Hepatocyte (in vitro differentiated cells): ENCODE data around the gene FBLN1. TPM values are rescaled to one million over a fixed set of nuclear protein-coding genes. Genes with fewer than 3 reads are reported as not detected.

Experiments used
- DNase-seq: peaks from one replicate; pipeline ENCODE4 v3.0.0-alpha.2; 2016; ENCODE audit warnings: low spot score
- H2AFZ ChIP-seq: fragments of 200-600 bp; sonication (generic); 2 replicates; pipeline ENCODE4 v1.6.0; 2016; ENCODE audit warnings: antibody characterized with exemption, mild to moderate bottlenecking
- H3K27ac ChIP-seq: fragments of 200-600 bp; sonication (generic); 2 replicates; pipeline ENCODE4 v1.5.1; 2016; ENCODE audit warnings: mild to moderate bottlenecking
- H3K27me3 ChIP-seq: fragments of 200-600 bp; sonication (generic); 2 replicates; pipeline ENCODE4 v1.6.1; 2016
- H3K36me3 ChIP-seq: fragments of 200-600 bp; sonication (generic); replicated peaks from 2 replicates; pipeline ENCODE4 v1.5.1; 2016; ENCODE audit warnings: low read depth; ENCODE audit not compliant: insufficient read depth
- H3K4me1 ChIP-seq: fragments of 200-600 bp; sonication (generic); 2 replicates; pipeline ENCODE4 v1.5.1; 2016; ENCODE audit warnings: mild to moderate bottlenecking, moderate library complexity; ENCODE audit not compliant: insufficient read depth
- H3K4me2 ChIP-seq: fragments of 200-600 bp; sonication (generic); 2 replicates; pipeline ENCODE4 v1.6.0; 2016
- H3K4me3 ChIP-seq: fragments of 200-600 bp; sonication (generic); 2 replicates; pipeline ENCODE4 v1.5.1; 2016; ENCODE audit warnings: mild to moderate bottlenecking
- H3K79me2 ChIP-seq: fragments of 200-600 bp; sonication (generic); 2 replicates; pipeline ENCODE4 v1.6.0; 2017; ENCODE audit warnings: mild to moderate bottlenecking
- H3K9me2 ChIP-seq: fragments of 200-600 bp; sonication (generic); replicated peaks from 2 replicates; pipeline ENCODE4 v1.6.0; 2017; ENCODE audit warnings: mild to moderate bottlenecking; ENCODE audit not compliant: insufficient read depth
- H3K9me3 ChIP-seq: fragments of 200-600 bp; sonication (generic); 2 replicates; pipeline ENCODE4 v1.5.1; 2016; ENCODE audit warnings: low read depth, mild to moderate bottlenecking
- H4K20me1 ChIP-seq: fragments of 200-600 bp; sonication (generic); 2 replicates; pipeline ENCODE4 v1.6.0; 2016; ENCODE audit warnings: mild to moderate bottlenecking; ENCODE audit not compliant: insufficient read depth, poor library complexity, severe bottlenecking
- CTCF ChIP-seq: fragments of 200-600 bp; sonication (generic); IDR thresholded peaks from 2 replicates; pipeline ENCODE4 v1.5.1; 2016; ENCODE audit warnings: antibody characterized with exemption, mild to moderate bottlenecking; ENCODE audit not compliant: poor library complexity
- EZH2 ChIP-seq: fragments of 200-600 bp; sonication (generic); IDR thresholded peaks from 2 replicates; pipeline ENCODE4 v1.6.1; 2016; ENCODE audit warnings: antibody characterized with exemption, mild to moderate bottlenecking, borderline replicate concordance
- EZH2phosphoT487 ChIP-seq: fragments of 200-600 bp; sonication (generic); IDR thresholded peaks from one replicate; pipeline ENCODE4 v1.6.1; 2018; ENCODE audit warnings: antibody characterized with exemption, mild to moderate bottlenecking, low read depth, moderate library complexity; ENCODE audit not compliant: unreplicated experiment, severe bottlenecking
- WGBS: methylation state at CpG from one replicate; pipeline ENCODE4 v1.1.6; 2016; ENCODE audit warnings: low lambda C conversion rate; ENCODE audit errors: missing lambda C conversion rate; 5-methylcytosine and 5-hydroxymethylcytosine counted together
- polyA plus RNA-seq: library from polyadenylated mRNA; unstranded; fragments of >200 nt; fragmentation: Nextera tagmentation; extraction: Ambion mirVana; gene quantifications from 2 replicates; pipeline ENCODE4 v1.2.1, GENCODE V29; 2016
- total RNA-seq: library from RNA; depleted of rRNA; stranded (reverse); fragments of >200 nt; gene quantifications from 2 replicates; pipeline ENCODE4 v1.2.3, GENCODE V29; 2014

FBLN1 gene
- total and polyA plus RNA-seq, 2 experiments from 2014 or later = 201 to 669 TPM

DNA sequence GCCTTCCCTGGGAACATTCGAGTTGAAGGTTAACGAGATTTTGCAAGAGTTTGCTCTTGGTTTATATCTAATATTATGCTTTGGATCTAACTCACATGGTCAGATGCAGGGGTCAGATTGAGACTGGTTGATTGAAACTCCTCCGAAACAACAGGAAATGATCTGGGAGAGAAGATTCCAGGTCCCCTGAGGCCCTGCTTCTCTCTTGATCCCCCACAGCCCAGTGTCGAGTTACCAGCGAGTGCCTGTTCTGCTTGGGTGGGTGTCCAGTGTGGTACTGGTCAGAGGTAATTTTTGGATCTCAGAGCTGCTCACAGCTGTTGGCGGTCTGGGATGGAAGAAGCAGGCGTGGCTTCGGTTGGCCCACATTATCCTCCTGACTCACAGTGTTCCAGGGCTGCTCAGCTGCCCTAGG lies 9.2 kb downstream of the FBLN1 start:
- H3K4me1 ChIP-seq = peaks cover 37% of the 10 kb centered on the region
- H3K9me2 ChIP-seq = no peaks in the 10 kb centered on the region
- no peak overlapping the region for H2AFZ ChIP-seq
- H3K9me3 ChIP-seq = no peaks in the 10 kb centered on the region
- H3K27ac ChIP-seq = peak overlapping the region; percentile 79
- TF ChIP-seq EZH2 (no peak), EZH2phosphoT487 (no peak), CTCF (no peak)
- no peak overlapping the region for H3K4me3 ChIP-seq
- H3K27me3 ChIP-seq = no peaks in the 10 kb centered on the region
- H3K79me2 ChIP-seq = peaks cover 97% of the 10 kb centered on the region
- no peaks in the 10 kb centered on the region for H3K36me3 ChIP-seq
- 47% methylated on average over 8 of the region's 8 CpGs for WGBS
- H4K20me1 ChIP-seq = peaks cover 9% of the 10 kb centered on the region
- no peak overlapping the region for H3K4me2 ChIP-seq
- DNase-seq = peak; percentile 57

GRCh38 chr22:45512363-45512762 lies 9.7 kb downstream of the FBLN1 start:
- H3K27ac ChIP-seq = peak overlapping the region; percentile 79
- no peaks in the 10 kb centered on the region for H3K9me3 ChIP-seq
- TF ChIP-seq EZH2 (no peak), EZH2phosphoT487 (no peak)
- H4K20me1 ChIP-seq = peaks cover 9% of the 10 kb centered on the region
- peaks cover 34% of the 10 kb centered on the region for H3K4me1 ChIP-seq
- no peak overlapping the region for H2AFZ ChIP-seq
- H3K36me3 ChIP-seq = no peaks in the 10 kb centered on the region
- 92% methylated on average over 6 of the region's 8 CpGs for WGBS
- H3K9me2 ChIP-seq = no peaks in the 10 kb centered on the region
- H3K4me3 ChIP-seq = no peak overlapping the region
- H3K4me2 ChIP-seq = no peak overlapping the region
- DNase-seq = no peak
- peaks cover 97% of the 10 kb centered on the region for H3K79me2 ChIP-seq
- H3K27me3 ChIP-seq = no peaks in the 10 kb centered on the region

DNA sequence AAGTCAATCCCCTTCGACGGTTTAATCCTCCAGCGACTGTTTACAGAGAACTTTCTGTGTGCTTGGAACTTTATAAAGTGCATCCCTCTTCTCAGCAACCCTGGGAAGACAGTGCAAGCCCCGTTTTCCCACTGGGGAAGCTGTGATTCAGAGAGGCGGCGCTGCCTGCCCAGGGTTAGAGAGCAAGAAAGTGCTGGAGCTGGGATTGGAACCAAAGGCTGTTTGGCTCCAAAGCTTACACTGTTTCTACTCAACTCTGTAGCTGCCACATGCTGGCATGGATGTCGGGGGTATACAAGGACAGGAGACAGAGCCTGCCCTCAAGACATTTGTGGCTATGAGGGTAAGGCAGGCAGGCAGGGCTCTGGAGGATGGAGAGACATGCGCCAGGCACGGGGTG lies 13.0 kb downstream of the FBLN1 start:
- TF ChIP-seq EZH2phosphoT487 (no peak), CTCF (no peak), EZH2 (no peak)
- no peaks in the 10 kb centered on the region for H3K9me3 ChIP-seq
- DNase-seq = no peak
- no peaks in the 10 kb centered on the region for H3K36me3 ChIP-seq
- H3K4me2 ChIP-seq = no peak overlapping the region
- WGBS = 64% methylated on average over 9 of the region's 9 CpGs
- H2AFZ ChIP-seq = no peak overlapping the region
- H4K20me1 ChIP-seq = peaks cover 5% of the 10 kb centered on the region
- no peak overlapping the region for H3K4me3 ChIP-seq
- H3K9me2 ChIP-seq = no peaks in the 10 kb centered on the region
- peaks cover 27% of the 10 kb centered on the region for H3K4me1 ChIP-seq
- H3K79me2 ChIP-seq = peaks cover 76% of the 10 kb centered on the region
- no peak overlapping the region for H3K27ac ChIP-seq
- no peaks in the 10 kb centered on the region for H3K27me3 ChIP-seq

DNA sequence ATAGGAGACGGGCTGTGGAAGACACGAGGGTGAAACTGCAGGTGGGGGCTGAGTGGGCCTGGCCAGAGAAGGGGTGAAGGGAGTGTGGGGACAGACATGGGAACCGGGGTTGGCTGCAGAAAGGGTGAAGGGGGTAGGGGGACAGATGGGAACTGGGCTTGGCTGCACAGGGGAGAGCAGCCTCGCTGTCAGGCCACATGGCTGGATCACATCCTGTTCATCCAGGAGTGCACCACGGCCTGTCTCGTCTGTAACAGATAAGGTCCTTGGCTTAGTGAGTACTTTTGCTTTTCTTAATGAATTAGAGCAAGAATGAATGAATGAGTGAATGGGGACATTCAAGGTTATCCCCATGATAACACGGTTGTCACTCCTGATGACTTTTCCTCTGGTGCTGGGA lies 13.5 kb downstream of the FBLN1 start:
- Histone ChIP-seq H3K27ac (no peak overlapping the region), H3K9me3 (no peaks in the 10 kb centered on the region), H3K36me3 (no peaks in the 10 kb centered on the region), H3K4me1 (peaks cover 23% of the 10 kb centered on the region), H3K27me3 (no peaks in the 10 kb centered on the region), H4K20me1 (peaks cover 5% of the 10 kb centered on the region), H3K4me2 (no peak overlapping the region), H3K4me3 (no peak overlapping the region), H3K79me2 (peaks cover 71% of the 10 kb centered on the region), H3K9me2 (no peaks in the 10 kb centered on the region), H2AFZ (no peak overlapping the region)
- 70% methylated on average over 7 of the region's 7 CpGs for WGBS
- no peak for DNase-seq
- TF ChIP-seq EZH2phosphoT487 = no peak
- TF ChIP-seq EZH2 = no peak
- no peak for TF ChIP-seq CTCF
